Left ventricle myocardium superior (tissue), 1 donor: ENCODE data around the gene GDF7. TPM values are rescaled to one million over a fixed set of nuclear protein-coding genes. Genes with fewer than 3 reads are reported as not detected.

Experiments used
- ATAC-seq: fragments of 200-7000 bp; cut with Tn5 transposase; one replicate; pipeline ENCODE4 v1.9.1; 2020; ENCODE audit warnings: mild to moderate bottlenecking, moderate library complexity
- DNase-seq: peaks from one replicate; pipeline ENCODE4 v3.0.0-alpha.2; 2020
- intact Hi-C: fragments of 100-400 bp; cut with micrococcal nuclease; formaldehyde crosslinking; loops from one replicate; pipeline ENCODE4 v1.11.0; 2022
- total RNA-seq: library from RNA; stranded (reverse); fragmentation: NEBNext Ultra II Directional; extraction: Animal tissue kit (Norgen Biotek cat#: 25700); gene quantifications from one replicate; pipeline ENCODE4 v1.2.1, GENCODE V29; 2021
- donor health status: DM: no; HTN: yes; CAD: no; lungs with severe emphysema.

GDF7 gene
- total RNA-seq, 1 donor from 2014 or later, result 0.32 TPM

- ATAC-seq (no peak), DNase-seq (no peak)
- intact Hi-C loops, result loop anchor here (10.0 kb wide), 1 partner anchor 456 kb away; the partner anchor contains the start of gene TDRD15
Measured at GRCh38 chr2:20668451-20668850, 1.5 kb downstream of the GDF7 start.

- ATAC-seq (no peak), DNase-seq (no peak)
- intact Hi-C loops, result loop anchor here (10.0 kb wide), 1 partner anchor 456 kb away; the partner anchor contains the start of gene TDRD15
Measured at GRCh38 chr2:20668871-20669475, 2.0 kb downstream of the GDF7 start.

GRCh38 chr2:20669562-20670314 lies 2.8 kb downstream of the GDF7 start:
- intact Hi-C loops, result loop anchor here (10.0 kb wide), 1 partner anchor 455 kb away; the partner anchor contains the start of gene TDRD15
- no peak for ATAC-seq
- no peak for DNase-seq

DNA sequence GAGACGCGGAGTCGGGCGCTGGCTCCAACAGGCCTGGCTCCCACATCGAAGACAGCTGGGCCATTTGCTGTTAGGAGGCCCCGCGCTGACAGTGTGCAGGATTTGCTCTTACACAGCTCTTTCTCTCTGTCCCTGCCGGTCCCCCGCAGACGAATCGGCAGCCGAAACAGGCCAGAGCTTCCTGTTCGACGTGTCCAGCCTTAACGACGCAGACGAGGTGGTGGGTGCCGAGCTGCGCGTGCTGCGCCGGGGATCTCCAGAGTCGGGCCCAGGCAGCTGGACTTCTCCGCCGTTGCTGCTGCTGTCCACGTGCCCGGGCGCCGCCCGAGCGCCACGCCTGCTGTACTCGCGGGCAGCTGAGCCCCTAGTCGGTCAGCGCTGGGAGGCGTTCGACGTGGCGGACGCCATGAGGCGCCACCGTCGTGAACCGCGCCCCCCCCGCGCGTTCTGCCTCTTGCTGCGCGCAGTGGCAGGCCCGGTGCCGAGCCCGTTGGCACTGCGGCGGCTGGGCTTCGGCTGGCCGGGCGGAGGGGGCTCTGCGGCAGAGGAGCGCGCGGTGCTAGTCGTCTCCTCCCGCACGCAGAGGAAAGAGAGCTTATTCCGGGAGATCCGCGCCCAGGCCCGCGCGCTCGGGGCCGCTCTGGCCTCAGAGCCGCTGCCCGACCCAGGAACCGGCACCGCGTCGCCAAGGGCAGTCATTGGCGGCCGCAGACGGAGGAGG lies 3.5 kb downstream of the GDF7 start:
- intact Hi-C loops, result no loop called here
- ATAC-seq, result no peak

DNA sequence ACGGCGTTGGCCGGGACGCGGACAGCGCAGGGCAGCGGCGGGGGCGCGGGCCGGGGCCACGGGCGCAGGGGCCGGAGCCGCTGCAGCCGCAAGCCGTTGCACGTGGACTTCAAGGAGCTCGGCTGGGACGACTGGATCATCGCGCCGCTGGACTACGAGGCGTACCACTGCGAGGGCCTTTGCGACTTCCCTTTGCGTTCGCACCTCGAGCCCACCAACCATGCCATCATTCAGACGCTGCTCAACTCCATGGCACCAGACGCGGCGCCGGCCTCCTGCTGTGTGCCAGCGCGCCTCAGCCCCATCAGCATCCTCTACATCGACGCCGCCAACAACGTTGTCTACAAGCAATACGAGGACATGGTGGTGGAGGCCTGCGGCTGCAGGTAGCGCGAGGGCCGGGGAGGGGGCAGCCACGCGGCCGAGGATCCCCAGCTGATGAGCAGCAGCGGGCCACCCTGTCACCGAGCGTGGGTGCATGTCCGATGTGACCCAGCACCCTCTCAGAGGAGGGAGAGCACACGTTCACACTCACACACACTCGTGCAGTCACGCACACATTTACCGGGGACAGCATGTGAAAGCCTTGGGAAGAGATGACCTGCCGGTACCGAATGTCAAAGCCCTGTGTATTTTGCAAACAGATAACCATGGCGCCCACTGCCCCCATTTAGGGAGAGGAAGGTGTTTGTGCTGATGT lies 4.2 kb downstream of the GDF7 start:
- intact Hi-C loops, result no loop called here
- DNase-seq (no peak), ATAC-seq (no peak)

More for the DNA sequence above, 3.5 kb downstream of the GDF7 start:
- DNase-seq, result no peak

DNA sequence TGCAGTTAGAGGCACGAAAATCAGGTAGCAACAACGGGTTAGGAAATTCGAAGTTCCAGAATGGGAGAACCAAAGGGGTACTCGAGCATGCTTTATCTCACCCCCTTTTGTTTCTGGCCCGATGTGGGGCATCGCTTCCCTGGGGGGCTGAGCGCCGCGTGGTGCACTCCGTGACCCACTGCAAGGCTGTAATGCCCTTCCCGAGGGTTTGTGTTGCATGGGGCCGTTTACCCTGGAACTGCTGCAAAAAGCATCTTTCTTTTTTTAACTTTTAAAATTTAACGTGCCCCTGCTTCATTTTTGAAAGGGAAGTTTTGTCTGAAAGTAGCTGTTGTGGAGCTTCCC lies 4.8 kb downstream of the GDF7 start:
- DNase-seq (no peak), ATAC-seq (no peak)
- intact Hi-C loops, result no loop called here

DNA sequence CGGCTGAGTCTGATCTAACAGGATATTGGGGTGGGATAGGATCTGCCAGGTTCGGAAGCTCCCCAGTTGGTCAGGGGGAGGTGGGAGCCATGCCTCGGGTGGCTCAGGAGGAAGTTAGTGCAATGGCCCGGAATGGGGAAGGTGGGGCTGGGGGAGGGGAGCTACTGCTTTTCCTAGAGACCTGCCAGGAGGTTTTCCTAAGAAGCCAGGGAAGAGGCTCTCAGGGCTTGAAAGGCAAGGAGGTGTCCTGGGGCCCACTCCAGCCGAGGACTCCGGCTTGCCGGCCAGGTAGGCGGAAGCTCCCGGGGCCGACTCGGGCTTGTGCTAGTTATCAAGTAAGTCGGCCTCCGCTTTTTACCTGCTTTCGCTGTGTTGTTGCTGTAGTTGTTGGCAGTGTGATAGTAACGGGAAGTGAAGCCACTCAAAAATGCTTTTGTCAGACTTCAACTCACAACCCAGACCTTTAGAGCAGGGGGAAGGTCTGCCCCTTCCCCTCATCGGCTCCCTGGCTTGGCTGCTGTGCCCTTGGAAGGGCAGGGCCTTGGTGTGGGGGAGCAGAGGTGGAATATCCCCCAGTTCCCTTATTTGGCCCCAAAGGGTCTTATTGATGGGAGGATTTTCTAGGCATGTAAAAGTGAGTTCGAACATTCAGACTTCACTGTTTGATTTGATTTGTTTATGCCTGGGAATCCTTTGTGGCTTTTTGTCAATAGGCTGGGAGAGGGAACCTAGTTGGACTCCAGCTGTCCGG lies 5.4 kb downstream of the GDF7 start:
- DNase-seq (no peak), ATAC-seq (no peak)
- intact Hi-C loops, result no loop called here

- intact Hi-C loops, result no loop called here
- DNase-seq (no peak), ATAC-seq (no peak)
Measured at GRCh38 chr2:20673686-20674308, 6.9 kb downstream of the GDF7 start.

DNA sequence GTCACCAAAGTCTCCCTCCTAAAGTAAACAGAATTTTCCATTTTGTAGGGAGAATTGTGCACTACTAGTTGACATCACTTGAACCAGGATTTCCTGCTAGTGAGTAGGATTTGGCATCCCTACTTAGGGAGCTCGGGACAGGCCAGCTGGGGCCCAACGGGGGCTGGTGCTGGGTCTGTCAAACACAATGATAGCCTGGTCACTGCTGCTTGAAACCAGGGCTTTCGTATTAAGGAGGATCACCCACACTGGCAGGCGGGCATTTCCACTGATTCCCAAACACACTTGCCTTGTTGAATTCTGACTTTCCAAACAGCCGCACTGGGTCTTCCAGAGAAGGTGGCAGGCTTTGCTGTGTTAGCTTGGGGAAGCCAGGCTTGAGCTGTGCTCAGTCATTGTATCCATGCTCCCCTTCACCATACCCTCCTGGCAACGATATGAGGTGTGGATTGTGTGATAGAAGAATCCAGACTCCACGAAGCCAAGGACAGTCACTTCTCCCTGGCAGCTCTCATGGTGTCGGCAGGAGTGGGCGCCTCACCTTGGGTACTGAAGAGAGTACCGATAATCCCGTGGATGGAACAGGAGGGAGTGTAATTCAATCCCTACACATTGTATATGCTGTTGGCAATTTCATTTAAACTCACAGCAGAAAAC lies 7.5 kb downstream of the GDF7 start:
- ATAC-seq (no peak), DNase-seq (no peak)
- intact Hi-C loops, result no loop called here

DNA sequence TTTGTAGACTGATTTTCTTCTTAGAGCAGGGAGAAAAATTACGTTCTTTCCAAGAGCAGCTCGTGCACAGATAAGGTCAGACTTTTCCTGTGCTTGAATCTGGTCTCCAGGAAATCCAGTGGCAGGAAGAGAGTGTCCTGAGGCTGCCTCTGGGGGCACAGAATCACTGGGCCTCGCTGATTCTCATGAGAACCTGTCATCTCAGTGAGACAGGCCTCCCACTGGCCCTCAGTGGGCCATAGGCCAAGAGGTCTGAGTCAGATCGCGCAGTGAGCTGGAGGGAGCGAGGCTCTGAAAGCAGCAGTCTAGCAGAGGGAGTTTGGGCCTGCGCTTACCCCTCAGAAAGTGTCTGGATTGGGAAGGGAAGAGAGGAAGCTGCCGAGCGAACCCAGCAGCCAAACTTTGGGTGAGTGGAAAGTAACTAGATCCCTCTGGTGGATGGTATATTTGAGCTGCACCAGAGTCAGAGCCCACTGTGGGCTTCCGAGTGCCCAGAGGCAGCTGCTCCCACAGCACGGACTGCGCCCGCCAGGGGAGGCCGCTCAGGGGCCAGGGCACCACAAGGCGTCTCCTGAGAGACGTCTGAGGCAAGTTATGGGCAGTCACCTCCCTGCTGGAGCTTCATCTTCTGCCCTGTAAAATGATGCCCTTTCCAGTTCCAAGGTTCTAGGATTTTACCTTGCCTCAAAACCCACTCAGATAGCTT lies 8.2 kb downstream of the GDF7 start:
- peak; percentile 61 for DNase-seq
- intact Hi-C loops, result no loop called here
- ATAC-seq, result peak; percentile 82

- DNase-seq (no peak), ATAC-seq (peak; percentile 31)
- intact Hi-C loops, result no loop called here
Measured at GRCh38 chr2:20675701-20676352, 8.9 kb downstream of the GDF7 start.

DNA sequence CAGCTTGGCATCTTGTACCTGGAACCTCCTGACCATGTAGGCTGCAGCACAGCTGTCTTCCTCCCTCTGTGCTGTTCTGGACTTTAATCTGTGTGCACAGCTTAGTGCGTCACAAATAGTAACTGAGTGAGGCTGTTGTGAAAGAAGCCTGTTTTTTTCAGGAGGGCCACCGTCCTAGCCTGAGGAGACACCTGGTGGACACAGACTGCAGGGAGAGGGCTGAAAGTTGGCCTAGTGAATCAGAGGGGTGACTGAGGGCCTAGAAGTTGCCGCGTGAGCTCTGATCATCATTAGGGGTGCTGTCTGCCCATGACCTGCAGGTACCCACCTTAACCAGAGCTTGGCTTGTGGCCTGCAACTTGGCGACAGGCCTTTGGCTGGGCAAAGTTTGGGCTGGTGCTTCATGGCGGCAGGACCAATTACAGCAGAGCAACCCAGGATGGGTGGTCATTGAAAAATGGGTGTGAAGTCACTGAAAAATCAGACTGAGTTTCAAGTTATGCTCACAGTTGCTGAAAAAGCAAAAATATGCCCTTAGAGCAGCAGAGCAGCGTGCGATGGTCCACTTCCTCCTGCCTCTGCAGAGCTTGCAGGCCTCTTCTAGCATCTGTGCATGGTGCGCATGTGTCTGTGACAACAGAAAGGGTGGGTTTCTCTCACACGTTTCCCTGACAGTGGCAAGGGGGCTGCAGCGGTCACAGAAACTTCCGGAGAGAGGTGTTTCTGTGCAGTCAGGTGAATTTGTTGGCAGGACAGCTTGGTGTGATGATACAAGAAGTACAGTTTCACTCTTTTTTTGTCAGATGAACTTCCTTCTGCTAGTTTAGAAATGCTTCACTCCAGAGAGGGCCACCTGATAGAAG lies 9.6 kb downstream of the GDF7 start:
- DNase-seq (no peak), ATAC-seq (peak; percentile 55)
- intact Hi-C loops, result no loop called here

- DNase-seq (no peak), ATAC-seq (no peak)
- intact Hi-C loops, result no loop called here
Measured at GRCh38 chr2:20677301-20678085, 10.5 kb downstream of the GDF7 start.

DNA sequence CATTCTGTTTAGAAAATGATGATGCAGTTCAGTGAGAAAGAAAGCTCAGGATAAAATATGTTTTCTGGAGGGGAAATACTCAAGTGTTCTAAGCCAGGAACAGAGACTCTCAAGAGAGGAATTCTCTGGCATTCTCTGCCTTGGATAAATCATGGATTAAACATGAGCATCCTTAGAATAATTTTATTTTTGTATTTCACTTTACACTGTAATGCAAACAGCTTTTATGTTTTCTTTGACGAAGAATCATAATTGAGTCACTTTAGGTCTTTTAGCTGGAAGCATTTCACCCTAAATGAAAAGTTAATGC lies 11.1 kb downstream of the GDF7 start:
- DNase-seq, result no peak
- intact Hi-C loops, result no loop called here
- ATAC-seq, result no peak

GRCh38 chr2:20678780-20679179 lies 11.8 kb downstream of the GDF7 start:
- DNase-seq, result no peak
- intact Hi-C loops, result no loop called here
- ATAC-seq, result no peak
